ENCODE data around the gene DDR1.
"Not testable (repeated sequence)": the region's sequence is repeated elsewhere in the genome, so short reads cannot be mapped to it uniquely, and the experiment has no call there.

DDR1 gene

DNA sequence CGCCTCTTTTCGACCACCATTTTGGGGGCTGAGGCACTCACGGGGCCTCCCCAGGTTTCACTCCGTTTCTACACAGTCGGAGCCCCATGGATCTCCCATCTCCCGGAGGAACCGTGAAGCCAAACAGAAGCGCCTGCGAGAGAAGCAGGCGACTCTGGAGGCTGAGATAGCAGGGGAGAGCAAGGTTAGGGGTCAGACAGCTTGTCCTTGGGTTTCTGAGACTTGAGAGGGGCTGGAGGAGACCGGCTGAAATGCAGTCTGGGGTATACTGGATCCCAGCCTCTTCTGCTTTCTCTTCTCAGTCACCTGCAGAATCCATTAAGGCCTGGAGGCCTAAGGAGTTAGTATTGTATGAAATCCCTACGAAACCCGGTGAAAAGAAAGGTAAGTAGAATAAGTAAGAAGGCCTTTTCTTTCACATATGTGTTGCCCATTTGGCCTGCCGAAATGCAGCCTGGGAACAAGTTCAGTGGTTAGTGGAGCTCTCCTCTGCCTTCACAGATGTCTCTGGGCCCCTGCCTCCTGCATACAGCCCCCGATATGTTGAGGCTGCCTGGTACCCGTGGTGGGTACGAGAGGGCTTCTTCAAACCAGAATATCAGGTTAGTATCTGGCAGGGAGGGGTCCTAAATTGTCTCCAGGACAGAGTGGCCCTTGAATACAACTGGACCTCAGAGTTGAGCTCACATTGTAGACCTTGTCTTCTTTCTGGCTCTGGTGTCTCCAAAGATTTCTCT lies 30.7 kb downstream of the DDR1 start:
- Histone ChIP-seq H3K4me1 (ENCODE audit: insufficient read depth, insufficient read length) (peaks cover 2% of the 10 kb centered on the region), H3K27me3 (ENCODE audit: insufficient read depth, insufficient read length) (no peaks in the 10 kb centered on the region), H3K4me3 (ENCODE audit: insufficient read length, low read depth) (peak overlapping the region; percentile 56), H3K36me3 (ENCODE audit: insufficient read depth, insufficient read length, low read length) (peaks cover 71% of the 10 kb centered on the region), H3K9me3 (ENCODE audit: insufficient read depth, low read length) (no peaks in the 10 kb centered on the region), H3K9ac (ENCODE audit: insufficient read length, low read depth) (peak overlapping the region; percentile 81)
- DNase-seq (ENCODE audit: low read depth, low spot score): no peak
- TF ChIP-seq SUZ12 (IDR thresholded peaks at IDR 0.05; ENCODE audit: extremely low read depth, insufficient read depth, insufficient read length): no peak
- no peak for TF ChIP-seq ZNF274 (IDR thresholded peaks at IDR 0.05; ENCODE audit: low read depth, low read length)
- TF ChIP-seq YY1 (IDR thresholded peaks at IDR 0.05; ENCODE audit: insufficient read depth, insufficient read length): no peak

DNA sequence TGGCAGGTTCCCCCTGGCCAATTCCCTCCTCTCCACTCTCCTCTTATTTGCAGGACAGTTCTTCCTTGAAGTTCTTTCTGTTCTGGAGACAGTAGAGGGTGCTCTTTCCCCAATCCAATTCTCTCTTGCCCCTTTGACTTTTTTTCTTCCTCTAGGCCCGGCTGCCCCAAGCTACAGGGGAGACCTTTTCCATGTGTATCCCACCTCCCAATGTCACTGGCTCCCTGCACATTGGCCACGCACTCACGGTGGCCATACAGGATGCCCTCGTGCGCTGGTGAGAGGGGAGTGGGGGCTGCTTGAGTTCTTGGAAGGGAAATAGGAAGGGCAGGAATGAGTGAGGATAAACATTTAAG lies 31.2 kb downstream of the DDR1 start:
- H3K36me3 ChIP-seq (ENCODE audit: insufficient read depth, insufficient read length, low read length): peaks cover 71% of the 10 kb centered on the region

DNA sequence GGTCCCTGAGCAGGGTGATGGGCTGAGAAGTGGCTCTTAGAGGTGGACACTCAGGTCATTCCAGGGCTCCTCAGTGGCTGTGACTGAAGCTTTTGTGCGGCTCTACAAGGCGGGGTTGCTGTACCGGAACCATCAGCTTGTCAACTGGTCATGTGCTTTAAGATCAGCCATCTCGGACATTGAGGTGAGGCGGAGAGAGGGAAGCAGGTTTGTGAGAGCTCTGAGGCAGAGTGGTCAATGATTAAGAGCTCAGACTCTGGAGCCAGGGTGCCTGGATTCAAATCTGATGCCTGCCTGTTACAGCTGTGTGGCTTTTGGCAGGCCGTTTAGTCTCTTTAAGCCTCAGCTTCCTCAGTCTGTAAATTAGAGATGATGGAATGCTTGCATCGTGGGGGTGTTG lies 32.7 kb downstream of the DDR1 start:
- Histone ChIP-seq H3K9ac (ENCODE audit: insufficient read length, low read depth) (no peak overlapping the region), H3K4me3 (ENCODE audit: insufficient read length, low read depth) (no peak overlapping the region), H3K27me3 (ENCODE audit: insufficient read depth, insufficient read length) (no peaks in the 10 kb centered on the region), H3K4me1 (ENCODE audit: insufficient read depth, insufficient read length) (peaks cover 2% of the 10 kb centered on the region), H3K9me3 (ENCODE audit: insufficient read depth, low read length) (no peaks in the 10 kb centered on the region), H3K36me3 (ENCODE audit: insufficient read depth, insufficient read length, low read length) (peaks cover 70% of the 10 kb centered on the region)
- no peak for TF ChIP-seq SUZ12 (IDR thresholded peaks at IDR 0.05; ENCODE audit: extremely low read depth, insufficient read depth, insufficient read length)
- TF ChIP-seq YY1 (IDR thresholded peaks at IDR 0.05; ENCODE audit: insufficient read depth, insufficient read length): no peak
- TF ChIP-seq ZNF274 (IDR thresholded peaks at IDR 0.05; ENCODE audit: low read depth, low read length): no peak
- DNase-seq (ENCODE audit: low read depth, low spot score): no peak

More for the DNA sequence above, 31.2 kb downstream of the DDR1 start:
- H3K9me3 ChIP-seq (ENCODE audit: insufficient read depth, low read length): no peaks in the 10 kb centered on the region
- DNase-seq (ENCODE audit: low read depth, low spot score): peak; percentile 62
- peak overlapping the region; percentile 51 for H3K9ac ChIP-seq (ENCODE audit: insufficient read length, low read depth)
- TF ChIP-seq YY1 (IDR thresholded peaks at IDR 0.05; ENCODE audit: insufficient read depth, insufficient read length) (no peak), SUZ12 (IDR thresholded peaks at IDR 0.05; ENCODE audit: extremely low read depth, insufficient read depth, insufficient read length) (no peak), ZNF274 (IDR thresholded peaks at IDR 0.05; ENCODE audit: low read depth, low read length) (no peak)
- peaks cover 2% of the 10 kb centered on the region for H3K4me1 ChIP-seq (ENCODE audit: insufficient read depth, insufficient read length)
- H3K27me3 ChIP-seq (ENCODE audit: insufficient read depth, insufficient read length): no peaks in the 10 kb centered on the region
- H3K4me3 ChIP-seq (ENCODE audit: insufficient read length, low read depth): no peak overlapping the region

DNA sequence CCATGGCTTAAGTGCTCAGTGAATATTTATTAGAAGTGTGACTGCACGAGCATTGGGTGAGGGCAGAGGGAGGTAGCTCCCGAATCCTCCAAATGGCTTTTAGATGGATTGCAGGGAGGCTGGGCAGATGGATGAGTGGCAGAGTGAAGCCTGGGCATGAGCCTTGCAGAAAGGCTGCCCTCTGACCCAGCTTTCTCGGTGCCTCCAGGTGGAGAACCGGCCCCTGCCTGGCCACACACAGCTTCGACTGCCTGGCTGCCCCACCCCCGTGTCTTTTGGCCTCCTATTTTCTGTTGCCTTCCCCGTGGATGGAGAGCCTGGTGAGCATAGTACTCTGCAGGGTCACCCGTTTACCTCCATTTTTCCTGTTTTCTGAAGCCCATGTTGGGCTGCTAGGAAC lies 33.2 kb downstream of the DDR1 start:
- no peak for TF ChIP-seq YY1 (IDR thresholded peaks at IDR 0.05; ENCODE audit: insufficient read depth, insufficient read length)
- no peak for TF ChIP-seq SUZ12 (IDR thresholded peaks at IDR 0.05; ENCODE audit: extremely low read depth, insufficient read depth, insufficient read length)
- TF ChIP-seq ZNF274 (IDR thresholded peaks at IDR 0.05; ENCODE audit: low read depth, low read length): no peak
- Histone ChIP-seq H3K27me3 (ENCODE audit: insufficient read depth, insufficient read length) (no peaks in the 10 kb centered on the region), H3K4me1 (ENCODE audit: insufficient read depth, insufficient read length) (peaks cover 4% of the 10 kb centered on the region), H3K36me3 (ENCODE audit: insufficient read depth, insufficient read length, low read length) (peaks cover 70% of the 10 kb centered on the region), H3K9ac (ENCODE audit: insufficient read length, low read depth) (no peak overlapping the region), H3K4me3 (ENCODE audit: insufficient read length, low read depth) (no peak overlapping the region), H3K9me3 (ENCODE audit: insufficient read depth, low read length) (no peaks in the 10 kb centered on the region)
- no peak for DNase-seq (ENCODE audit: low read depth, low spot score)

DNA sequence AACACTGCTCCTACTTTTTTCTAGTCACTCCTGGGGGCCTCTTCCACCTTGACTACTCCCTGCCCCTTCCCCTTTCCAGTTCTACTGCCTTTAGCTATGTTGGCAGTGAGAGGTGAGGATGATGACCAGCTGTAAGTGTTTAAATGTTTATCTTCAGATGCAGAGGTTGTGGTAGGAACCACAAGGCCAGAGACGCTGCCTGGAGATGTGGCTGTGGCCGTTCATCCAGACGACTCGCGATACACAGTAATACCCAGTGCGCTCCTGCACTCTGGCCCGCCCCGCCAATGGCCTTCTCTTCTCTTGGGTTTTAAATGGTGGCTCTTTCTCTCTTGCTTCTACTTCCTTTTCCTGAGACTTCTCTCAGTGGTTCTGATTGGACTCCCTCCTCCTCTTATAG lies 34.4 kb downstream of the DDR1 start:
- Histone ChIP-seq H3K27me3 (ENCODE audit: insufficient read depth, insufficient read length) (no peaks in the 10 kb centered on the region), H3K4me1 (ENCODE audit: insufficient read depth, insufficient read length) (peaks cover 7% of the 10 kb centered on the region), H3K4me3 (ENCODE audit: insufficient read length, low read depth) (no peak overlapping the region), H3K9ac (ENCODE audit: insufficient read length, low read depth) (no peak overlapping the region), H3K36me3 (ENCODE audit: insufficient read depth, insufficient read length, low read length) (peaks cover 70% of the 10 kb centered on the region), H3K9me3 (ENCODE audit: insufficient read depth, low read length) (no peaks in the 10 kb centered on the region)
- TF ChIP-seq ZNF274 (IDR thresholded peaks at IDR 0.05; ENCODE audit: low read depth, low read length) (no peak), YY1 (IDR thresholded peaks at IDR 0.05; ENCODE audit: insufficient read depth, insufficient read length) (no peak), SUZ12 (IDR thresholded peaks at IDR 0.05; ENCODE audit: extremely low read depth, insufficient read depth, insufficient read length) (no peak)
- no peak for DNase-seq (ENCODE audit: low read depth, low spot score)

DNA sequence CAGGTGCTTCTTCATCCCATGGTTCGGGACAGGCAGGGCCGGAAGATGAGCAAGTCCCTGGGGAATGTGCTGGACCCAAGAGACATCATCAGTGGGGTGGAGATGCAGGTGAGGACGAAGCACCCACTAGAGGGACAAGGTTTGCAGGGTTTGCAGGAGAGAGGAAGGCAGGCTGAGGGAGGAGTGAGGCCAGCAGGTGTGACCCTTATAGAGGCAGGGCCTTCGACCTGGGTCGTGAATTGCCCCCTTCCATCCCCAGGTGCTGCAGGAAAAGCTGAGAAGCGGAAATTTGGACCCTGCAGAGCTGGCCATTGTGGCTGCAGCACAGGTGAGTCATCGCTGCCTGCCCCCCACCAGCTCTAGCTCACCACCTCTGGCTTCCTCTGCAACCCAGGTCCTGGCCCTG lies 38.1 kb downstream of the DDR1 start:
- H3K4me1 ChIP-seq (ENCODE audit: insufficient read depth, insufficient read length): peaks cover 5% of the 10 kb centered on the region
- peaks cover under 1% of the 10 kb centered on the region; the same call in 1 of the 2 replicates for H3K9me3 ChIP-seq (ENCODE audit: insufficient read depth, low read length)
- no peak overlapping the region for H3K4me3 ChIP-seq (ENCODE audit: insufficient read length, low read depth)
- no peak for TF ChIP-seq ZNF274 (IDR thresholded peaks at IDR 0.05; ENCODE audit: low read depth, low read length)
- no peak for TF ChIP-seq YY1 (IDR thresholded peaks at IDR 0.05; ENCODE audit: insufficient read depth, insufficient read length)
- H3K9ac ChIP-seq (ENCODE audit: insufficient read length, low read depth): no peak overlapping the region
- no peaks in the 10 kb centered on the region for H3K27me3 ChIP-seq (ENCODE audit: insufficient read depth, insufficient read length)
- H3K36me3 ChIP-seq (ENCODE audit: insufficient read depth, insufficient read length, low read length): peaks cover 69% of the 10 kb centered on the region
- DNase-seq (ENCODE audit: low read depth, low spot score): no peak

DNA sequence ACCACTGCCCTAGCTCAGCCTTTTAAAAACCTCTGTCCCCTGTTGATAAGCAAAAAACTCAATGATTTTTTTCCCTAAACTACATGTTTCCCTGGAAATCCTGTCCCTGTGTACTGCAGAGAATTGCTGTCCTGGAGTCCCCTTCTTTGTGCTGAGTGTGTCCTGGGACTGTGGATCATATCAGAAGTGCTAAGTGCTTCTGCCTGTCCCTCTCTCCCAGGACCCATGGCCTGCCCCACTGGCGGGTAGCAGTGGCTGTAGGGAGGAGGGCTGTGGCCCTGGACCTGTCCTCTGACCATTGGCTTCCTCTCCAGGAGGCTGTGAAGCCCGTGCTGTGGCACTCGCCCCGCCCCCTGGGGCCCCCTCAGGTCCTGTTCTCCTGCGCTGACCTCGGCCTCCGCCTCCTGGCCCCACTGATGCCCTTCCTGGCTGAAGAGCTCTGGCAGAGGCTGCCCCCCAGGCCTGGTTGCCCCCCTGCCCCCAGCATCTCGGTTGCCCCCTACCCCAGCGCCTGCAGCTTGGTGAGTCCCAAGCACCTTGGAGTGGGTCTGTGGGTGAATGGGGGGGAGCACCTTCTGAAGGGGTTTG lies 39.8 kb downstream of the DDR1 start:
- not testable (repeated sequence) for H3K4me3 ChIP-seq (ENCODE audit: insufficient read length, low read depth); DNase-seq (ENCODE audit: low read depth, low spot score); H3K9ac ChIP-seq (ENCODE audit: insufficient read length, low read depth); H3K4me1 ChIP-seq (ENCODE audit: insufficient read depth, insufficient read length); H3K27me3 ChIP-seq (ENCODE audit: insufficient read depth, insufficient read length)
- Histone ChIP-seq H3K36me3 (ENCODE audit: insufficient read depth, insufficient read length, low read length) (peaks cover 80% of the 10 kb centered on the region), H3K9me3 (ENCODE audit: insufficient read depth, low read length) (peaks cover 18% of the 10 kb centered on the region; the same call in 1 of the 2 replicates)

All from NT2/D1 (cell line).